Measurements from ENCODE around the gene ATP6V1G2. TPM values are rescaled to one million over a fixed set of nuclear protein-coding genes. Genes with fewer than 3 reads are reported as not detected.

ATP6V1G2 gene
- total RNA-seq, 1 donor from 2014 or later: 0.67 TPM

DNA sequence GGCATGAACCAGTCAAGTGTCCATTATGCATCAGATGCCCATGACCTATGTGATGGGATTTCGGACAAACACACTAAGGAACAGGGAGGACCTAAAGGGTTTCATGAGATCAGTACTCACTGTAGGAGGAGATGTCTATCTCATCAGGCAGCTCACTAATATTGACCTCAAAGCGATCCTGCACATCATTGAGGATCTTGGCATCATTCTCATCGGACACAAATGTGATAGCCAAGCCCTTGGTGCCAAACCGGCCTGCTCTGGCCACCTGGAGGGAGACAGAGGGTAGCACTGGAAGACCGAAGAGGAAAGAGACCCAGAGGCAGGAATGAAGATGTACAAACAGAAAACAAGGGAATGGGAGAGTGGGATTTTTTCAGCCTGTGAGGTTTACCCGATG is 15.7 kb downstream of the ATP6V1G2 start:
- peaks cover 4% of the 10 kb centered on the region for H3K36me3 ChIP-seq (ENCODE audit: control insufficient read depth, insufficient read depth, low read length)
- TF ChIP-seq, protein P1, sequence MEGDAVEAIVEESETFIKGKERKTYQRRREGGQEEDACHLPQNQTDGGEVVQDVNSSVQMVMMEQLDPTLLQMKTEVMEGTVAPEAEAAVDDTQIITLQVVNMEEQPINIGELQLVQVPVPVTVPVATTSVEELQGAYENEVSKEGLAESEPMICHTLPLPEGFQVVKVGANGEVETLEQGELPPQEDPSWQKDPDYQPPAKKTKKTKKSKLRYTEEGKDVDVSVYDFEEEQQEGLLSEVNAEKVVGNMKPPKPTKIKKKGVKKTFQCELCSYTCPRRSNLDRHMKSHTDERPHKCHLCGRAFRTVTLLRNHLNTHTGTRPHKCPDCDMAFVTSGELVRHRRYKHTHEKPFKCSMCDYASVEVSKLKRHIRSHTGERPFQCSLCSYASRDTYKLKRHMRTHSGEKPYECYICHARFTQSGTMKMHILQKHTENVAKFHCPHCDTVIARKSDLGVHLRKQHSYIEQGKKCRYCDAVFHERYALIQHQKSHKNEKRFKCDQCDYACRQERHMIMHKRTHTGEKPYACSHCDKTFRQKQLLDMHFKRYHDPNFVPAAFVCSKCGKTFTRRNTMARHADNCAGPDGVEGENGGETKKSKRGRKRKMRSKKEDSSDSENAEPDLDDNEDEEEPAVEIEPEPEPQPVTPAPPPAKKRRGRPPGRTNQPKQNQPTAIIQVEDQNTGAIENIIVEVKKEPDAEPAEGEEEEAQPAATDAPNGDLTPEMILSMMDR (IDR thresholded peaks at IDR 0.05; ENCODE audit: insufficient read depth, low read length, poor library complexity, severe bottlenecking): no peak

DNA sequence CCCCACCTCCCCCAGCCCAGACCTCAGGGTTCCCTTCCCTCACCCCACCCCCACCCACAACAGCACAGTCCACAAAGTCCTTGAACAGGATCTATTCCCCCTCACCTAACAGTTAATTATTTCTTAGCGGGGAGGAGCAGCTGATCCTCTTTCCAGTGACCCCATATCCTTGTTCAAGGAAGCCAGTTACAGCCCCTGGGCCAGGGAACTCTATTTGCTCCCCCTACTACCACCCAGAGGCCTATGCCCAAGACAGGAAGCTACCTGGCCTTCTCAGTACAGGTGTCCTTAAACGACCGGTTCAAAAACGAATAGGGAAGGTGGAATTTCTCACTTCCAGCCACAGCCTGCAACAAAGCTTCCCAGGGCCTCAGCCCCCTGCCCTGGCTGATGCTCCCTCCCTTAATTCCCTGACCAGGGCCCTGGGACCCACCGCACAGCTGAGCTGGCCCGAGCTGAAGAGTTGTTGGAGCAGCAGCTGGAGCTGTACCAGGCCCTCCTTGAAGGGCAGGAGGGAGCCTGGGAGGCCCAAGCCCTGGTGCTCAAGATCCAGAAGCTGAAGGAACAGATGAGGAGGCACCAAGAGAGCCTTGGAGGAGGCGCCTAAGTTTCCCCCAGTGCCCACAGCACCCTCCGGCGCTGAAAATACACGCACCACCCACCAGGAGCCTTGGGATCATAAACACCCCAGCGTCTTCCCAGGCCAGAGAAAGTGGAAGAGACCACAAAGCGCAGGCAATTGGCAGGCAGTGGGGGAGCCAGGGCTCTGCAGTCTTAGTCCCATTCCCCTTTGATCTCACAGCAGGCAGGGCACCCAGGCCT is 16.9 kb downstream of the ATP6V1G2 start:
- peaks cover 4% of the 10 kb centered on the region for H3K36me3 ChIP-seq (ENCODE audit: control insufficient read depth, insufficient read depth, low read length)
- no peak for DNase-seq (ENCODE audit: low read depth)
- H3K4me3 ChIP-seq (ENCODE audit: low read depth, low read length): no peak overlapping the region
- TF ChIP-seq, protein P1 (IDR thresholded peaks at IDR 0.05; ENCODE audit: insufficient read depth, low read length, poor library complexity, severe bottlenecking): no peak
- H3K27me3 ChIP-seq (ENCODE audit: control insufficient read depth, insufficient read depth, low read length): no peaks in the 10 kb centered on the region

More for the DNA sequence above, 15.7 kb downstream of the ATP6V1G2 start:
- DNase-seq (ENCODE audit: low read depth): no peak
- no peak overlapping the region for H3K4me3 ChIP-seq (ENCODE audit: low read depth, low read length)
- H3K27me3 ChIP-seq (ENCODE audit: control insufficient read depth, insufficient read depth, low read length): no peaks in the 10 kb centered on the region

DNA sequence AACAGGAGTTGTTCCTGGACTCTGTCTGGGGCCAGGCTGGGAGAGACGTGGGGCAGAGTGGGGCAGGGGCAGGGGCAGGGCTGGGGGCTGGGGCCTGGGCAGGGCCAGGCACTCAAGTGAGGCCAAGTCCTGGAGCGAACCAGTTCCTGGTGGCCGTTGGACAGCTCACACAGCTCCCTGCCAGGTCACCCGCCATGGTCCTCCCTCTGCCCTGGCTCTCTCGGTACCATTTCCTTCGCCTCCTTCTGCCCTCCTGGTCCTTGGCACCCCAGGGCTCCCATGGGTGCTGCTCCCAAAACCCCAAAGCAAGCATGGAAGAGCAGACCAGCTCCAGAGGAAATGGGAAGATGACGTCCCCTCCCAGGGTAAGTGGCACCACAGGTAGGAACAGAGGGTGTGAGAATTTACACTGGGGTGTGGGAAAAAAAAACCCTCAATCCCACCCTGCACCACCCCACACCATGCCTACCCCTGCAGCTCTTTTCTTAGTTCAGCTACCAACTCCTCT is 17.5 kb downstream of the ATP6V1G2 start, which contains the start of gene MCCD1:
TSS of gene MCCD1 (plus strand) at position 142 of the 508 bp plus-strand sequence. CDS start at position 195, 53 bp downstream.
- TF ChIP-seq, protein P1 (IDR thresholded peaks at IDR 0.05; ENCODE audit: insufficient read depth, low read length, poor library complexity, severe bottlenecking): no peak
- no peak for DNase-seq (ENCODE audit: low read depth)
- Histone ChIP-seq H3K27me3 (ENCODE audit: control insufficient read depth, insufficient read depth, low read length) (no peaks in the 10 kb centered on the region), H3K36me3 (ENCODE audit: control insufficient read depth, insufficient read depth, low read length) (peaks cover 2% of the 10 kb centered on the region), H3K4me3 (ENCODE audit: low read depth, low read length) (no peak within 1 kb of the TSS)

DNA sequence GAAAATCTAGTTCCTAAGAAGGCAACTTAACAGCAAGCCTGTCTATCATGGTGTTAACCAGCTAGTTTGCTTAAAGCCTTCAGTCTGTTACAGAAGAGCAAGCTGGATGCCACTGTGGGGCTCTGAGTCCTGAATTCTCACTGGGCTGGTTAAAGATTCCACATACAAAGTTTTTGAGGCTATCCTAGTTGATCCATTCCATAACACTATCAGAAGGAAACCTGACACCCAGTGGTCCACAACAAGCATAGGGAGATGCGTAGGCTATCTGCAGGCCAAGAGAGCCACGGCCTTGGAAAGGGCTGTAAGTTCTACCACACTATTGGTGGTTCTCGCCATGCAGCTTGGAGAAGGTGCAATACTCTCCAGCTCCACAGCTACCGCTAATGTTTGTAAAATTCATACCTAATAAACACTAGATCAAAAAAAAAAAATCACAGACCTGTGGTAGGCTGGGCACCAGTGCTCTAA is 18.1 kb downstream of the ATP6V1G2 start:
- TF ChIP-seq, protein P1 (IDR thresholded peaks at IDR 0.05; ENCODE audit: insufficient read depth, low read length, poor library complexity, severe bottlenecking): no peak

DNA sequence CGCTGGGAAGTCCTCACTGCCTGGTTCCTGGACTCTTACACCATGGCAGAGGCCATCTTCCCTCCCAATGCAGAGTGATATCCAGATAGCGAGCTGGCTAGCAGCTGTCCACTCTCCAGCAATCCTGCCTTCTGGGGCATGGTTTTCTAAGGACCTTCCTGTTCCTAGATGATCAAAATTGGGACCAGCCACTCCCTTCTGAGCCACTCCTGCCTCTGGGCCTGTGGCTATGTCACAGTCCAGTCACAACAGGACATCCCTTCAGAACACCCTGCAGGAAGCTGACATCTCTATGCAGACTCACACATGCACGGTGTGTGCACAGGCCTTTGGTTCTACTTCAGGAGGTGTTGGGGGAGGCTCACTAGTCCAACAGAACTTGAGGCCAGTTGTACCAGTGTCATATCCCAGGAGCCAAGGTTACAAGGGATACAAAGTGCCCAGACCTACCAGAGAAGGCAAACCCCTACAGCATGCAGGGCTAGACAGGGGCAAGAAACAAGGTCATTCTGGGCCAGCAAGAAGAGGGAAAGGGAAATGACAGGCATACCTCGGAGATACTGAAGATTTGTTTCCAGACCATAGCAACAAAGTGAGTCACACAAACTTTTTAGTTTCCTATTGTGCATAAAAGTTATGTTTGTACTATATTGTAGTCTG is 20.3 kb downstream of the ATP6V1G2 start:
- no peak for DNase-seq (ENCODE audit: low read depth)
- H3K4me3 ChIP-seq (ENCODE audit: low read depth, low read length): no peak overlapping the region
- peaks cover 2% of the 10 kb centered on the region for H3K36me3 ChIP-seq (ENCODE audit: control insufficient read depth, insufficient read depth, low read length)
- TF ChIP-seq, protein P1 (IDR thresholded peaks at IDR 0.05; ENCODE audit: insufficient read depth, low read length, poor library complexity, severe bottlenecking): no peak
- no peaks in the 10 kb centered on the region for H3K27me3 ChIP-seq (ENCODE audit: control insufficient read depth, insufficient read depth, low read length)

More for the DNA sequence above, 18.1 kb downstream of the ATP6V1G2 start:
- peaks cover 2% of the 10 kb centered on the region for H3K36me3 ChIP-seq (ENCODE audit: control insufficient read depth, insufficient read depth, low read length)
- no peak for DNase-seq (ENCODE audit: low read depth)
- H3K27me3 ChIP-seq (ENCODE audit: control insufficient read depth, insufficient read depth, low read length): no peaks in the 10 kb centered on the region
- H3K4me3 ChIP-seq (ENCODE audit: low read depth, low read length): no peak overlapping the region

Measured in kidney epithelial cell (primary cell).